Kidney (tissue), 14 donors: Measurements from ENCODE around the gene FXYD4. TPM values are rescaled to one million over a fixed set of nuclear protein-coding genes. Genes with fewer than 3 reads are reported as not detected.

Experiments used
- DNase-seq, 5 donors: peaks; one replicate each; pipeline ENCODE4 v3.0.0-alpha.2; 2013 to 2020
- FAIRE-seq: peaks from 2 replicates; lab custom pipeline; 2012; peaks lifted over from hg19 to GRCh38; lab: Jason Lieb, UNC
- H3K27ac ChIP-seq, 2 donors: one replicate each; pipeline ENCODE4 v1.7.0; 2013; ENCODE audit warnings: low read depth in 2 of 2, low read length in 2 of 2, inconsistent platforms in 1 of 2
- H3K27me3 ChIP-seq: one replicate; pipeline ENCODE4 v1.7.1; 2013; ENCODE audit warnings: low read length, inconsistent platforms; ENCODE audit not compliant: control insufficient read depth, insufficient read depth
- H3K36me3 ChIP-seq, 3 donors: one replicate each; pipeline versions ENCODE4 v1.7.0 to v1.7.1; 2013; ENCODE audit warnings: low read length in 3 of 3, control low read depth in 1 of 3, inconsistent platforms in 1 of 3; ENCODE audit not compliant: insufficient read depth in 3 of 3, control insufficient read depth in 2 of 3
- H3K4me1 ChIP-seq, 3 donors: one replicate each; pipeline versions ENCODE4 v1.7.0 to v1.7.1; 2013; ENCODE audit warnings: low read length in 3 of 3, inconsistent platforms in 1 of 3, low read depth in 1 of 3; ENCODE audit not compliant: control insufficient read depth in 2 of 3, insufficient read depth in 2 of 3
- H3K4me3 ChIP-seq, 3 donors: one replicate each; pipeline versions ENCODE4 v1.7.0 to v1.8.1; 2013; ENCODE audit warnings: low read length in 3 of 3, control low read depth in 1 of 3, inconsistent platforms in 1 of 3
- H3K9ac ChIP-seq, 3 donors: one replicate each; pipeline versions ENCODE4 v1.7.0 to v1.7.1; 2013; ENCODE audit warnings: low read length in 3 of 3, control low read depth in 1 of 3, inconsistent platforms in 1 of 3
- H3K9me3 ChIP-seq, 3 donors: one replicate each; pipeline versions ENCODE4 v1.7.0 to v1.7.1; 2013; ENCODE audit warnings: low read length in 3 of 3, control low read depth in 1 of 3, inconsistent platforms in 1 of 3; ENCODE audit not compliant: control insufficient read depth in 2 of 3, insufficient read depth in 1 of 3
- CTCF ChIP-seq: IDR thresholded peaks from 3 replicates; pipeline ENCODE4 v1.5.1; 2012; ENCODE audit warnings: mild to moderate bottlenecking, moderate library complexity, borderline replicate concordance; ENCODE audit not compliant: insufficient read depth; ENCODE audit errors: extremely low read depth
- intact Hi-C: fragments of 100-400 bp; cut with DNase I; formaldehyde crosslinking; loops from one replicate; pipeline ENCODE4 v1.11.1; 2022
- polyA plus RNA-seq: library from polyadenylated mRNA; stranded (reverse); fragments of 350-450 nt; fragmentation: Illumina TruSeq; extraction: RNeasy Lipid Tissue Mini Kit (QIAGEN cat#74804); gene quantifications from one replicate; pipeline ENCODE4 v1.2.3, GENCODE V29; 2014; ENCODE audit warnings: low read depth, low replicate concordance; ENCODE audit not compliant: insufficient read depth
- total RNA-seq: library from RNA; stranded (reverse); fragmentation: NEBNext Ultra II Directional; extraction: Animal tissue kit (Norgen Biotek cat#: 25700); gene quantifications from one replicate; pipeline ENCODE4 v1.2.1, GENCODE V29; 2021
- donor health status: control.
- donor health status: control.
- donor health status: control.
- donor health status: control.
- donor health status: control.
- donor health status: DM: yes; HTN: yes; CAD: no.
- donor health status: Normal renal cell carcinoma (clear cell type).

Gene FXYD4
- total and polyA plus RNA-seq, 2 donors from 2014 or later, result 109 to 392 TPM

GRCh38 chr10:43419997-43420368 is 48.5 kb downstream of the FXYD4 start:
- no peaks in the 10 kb centered on the region for H3K36me3 ChIP-seq
- no peaks in the 10 kb centered on the region for H3K9me3 ChIP-seq
- intact Hi-C loops, result no loop called here
- H3K27me3 ChIP-seq, result no peaks in the 10 kb centered on the region
- peak in 1 of 5 donors; percentile 79 for DNase-seq
- peaks cover 0 to 3% (median 0%) of the 10 kb centered on the region in 3 donors for H3K4me1 ChIP-seq
- peak overlapping the region; percentile 52 to 58 (median 55) for H3K4me3 ChIP-seq
- FAIRE-seq, result no peak
- peak overlapping the region; percentile 16 to 56 (median 20) for H3K9ac ChIP-seq
- peak overlapping the region; percentile 93 to 94 for H3K27ac ChIP-seq
- TF ChIP-seq CTCF, result no peak

GRCh38 chr10:43420369-43421200 is 49.1 kb downstream of the FXYD4 start:
- Histone ChIP-seq H3K4me1 (peaks cover 0 to 3% (median 0%) of the 10 kb centered on the region in 3 donors), H3K36me3 (no peaks in the 10 kb centered on the region), H3K27ac (peak overlapping the region; percentile 93 to 94), H3K4me3 (peak overlapping the region; percentile 52 to 67 (median 55)), H3K9ac (peak overlapping the region; percentile 52 to 61 (median 56)), H3K27me3 (no peaks in the 10 kb centered on the region), H3K9me3 (no peaks in the 10 kb centered on the region)
- no peak for TF ChIP-seq CTCF
- no peak for FAIRE-seq
- DNase-seq, result peak; percentile 88 to 96 (median 91)
- intact Hi-C loops, result no loop called here

GRCh38 chr10:43421201-43421507 is 49.7 kb downstream of the FXYD4 start:
- intact Hi-C loops, result no loop called here

More at GRCh38 chr10:43421201-43421507, 49.7 kb downstream of the FXYD4 start:
- H3K4me3 ChIP-seq, result peak overlapping the region; percentile 51 to 67 (median 55)
- H3K9ac ChIP-seq, result peak overlapping the region; percentile 52 to 61 (median 56)
- H3K27ac ChIP-seq, result peak overlapping the region; percentile 93 to 94
- H3K9me3 ChIP-seq, result no peaks in the 10 kb centered on the region
- DNase-seq (no peak), FAIRE-seq (no peak)
- TF ChIP-seq CTCF, result no peak
- no peaks in the 10 kb centered on the region for H3K27me3 ChIP-seq
- H3K36me3 ChIP-seq, result no peaks in the 10 kb centered on the region
- peaks cover 0 to 3% (median 0%) of the 10 kb centered on the region in 3 donors for H3K4me1 ChIP-seq
